Kidney (tissue), 14 donors: ENCODE measurements around the gene ZC3H11A. TPM values are rescaled to one million over a fixed set of nuclear protein-coding genes. Genes with fewer than 3 reads are reported as not detected.
A peak's percentile ranks its signal among the peaks of the same experiment; 100 is the strongest.

Experiments
- DNase-seq, 5 donors: peaks; one replicate each; pipeline ENCODE4 v3.0.0-alpha.2; 2013 to 2020
- FAIRE-seq: peaks from 2 replicates; lab custom pipeline; 2012; peaks lifted over from hg19 to GRCh38; lab: Jason Lieb, UNC
- H3K27ac ChIP-seq, 2 donors: one replicate each; pipeline ENCODE4 v1.7.0; 2013; ENCODE audit warnings: low read depth in 2 of 2, low read length in 2 of 2, inconsistent platforms in 1 of 2
- H3K27me3 ChIP-seq: one replicate; pipeline ENCODE4 v1.7.1; 2013; ENCODE audit warnings: low read length, inconsistent platforms; ENCODE audit not compliant: control insufficient read depth, insufficient read depth
- H3K36me3 ChIP-seq, 3 donors: one replicate each; pipeline versions ENCODE4 v1.7.0 to v1.7.1; 2013; ENCODE audit warnings: low read length in 3 of 3, control low read depth in 1 of 3, inconsistent platforms in 1 of 3; ENCODE audit not compliant: insufficient read depth in 3 of 3, control insufficient read depth in 2 of 3
- H3K4me1 ChIP-seq, 3 donors: one replicate each; pipeline versions ENCODE4 v1.7.0 to v1.7.1; 2013; ENCODE audit warnings: low read length in 3 of 3, inconsistent platforms in 1 of 3, low read depth in 1 of 3; ENCODE audit not compliant: control insufficient read depth in 2 of 3, insufficient read depth in 2 of 3
- H3K4me3 ChIP-seq, 3 donors: one replicate each; pipeline versions ENCODE4 v1.7.0 to v1.8.1; 2013; ENCODE audit warnings: low read length in 3 of 3, control low read depth in 1 of 3, inconsistent platforms in 1 of 3
- H3K9ac ChIP-seq, 3 donors: one replicate each; pipeline versions ENCODE4 v1.7.0 to v1.7.1; 2013; ENCODE audit warnings: low read length in 3 of 3, control low read depth in 1 of 3, inconsistent platforms in 1 of 3
- H3K9me3 ChIP-seq, 3 donors: one replicate each; pipeline versions ENCODE4 v1.7.0 to v1.7.1; 2013; ENCODE audit warnings: low read length in 3 of 3, control low read depth in 1 of 3, inconsistent platforms in 1 of 3; ENCODE audit not compliant: control insufficient read depth in 2 of 3, insufficient read depth in 1 of 3
- CTCF ChIP-seq: IDR thresholded peaks from 3 replicates; pipeline ENCODE4 v1.5.1; 2012; ENCODE audit warnings: mild to moderate bottlenecking, moderate library complexity, borderline replicate concordance; ENCODE audit not compliant: insufficient read depth; ENCODE audit errors: extremely low read depth
- intact Hi-C: fragments of 100-400 bp; cut with DNase I; formaldehyde crosslinking; loops from one replicate; pipeline ENCODE4 v1.11.1; 2022
- polyA plus RNA-seq: library from polyadenylated mRNA; stranded (reverse); fragments of 350-450 nt; fragmentation: Illumina TruSeq; extraction: RNeasy Lipid Tissue Mini Kit (QIAGEN cat#74804); gene quantifications from one replicate; pipeline ENCODE4 v1.2.3, GENCODE V29; 2014; ENCODE audit warnings: low read depth, low replicate concordance; ENCODE audit not compliant: insufficient read depth
- total RNA-seq: library from RNA; stranded (reverse); fragmentation: NEBNext Ultra II Directional; extraction: Animal tissue kit (Norgen Biotek cat#: 25700); gene quantifications from one replicate; pipeline ENCODE4 v1.2.1, GENCODE V29; 2021
- donor health status: control.
- donor health status: control.
- donor health status: control.
- donor health status: control.
- donor health status: control.
- donor health status: DM: yes; HTN: yes; CAD: no.
- donor health status: Normal renal cell carcinoma (clear cell type).

The ZC3H11A gene
- total and polyA plus RNA-seq, 2 donors from 2014 or later: 38.6 to 63.4 TPM

GRCh38 chr1:203799971-203800370 lies 4.5 kb downstream of the ZC3H11A start:
- Histone ChIP-seq H3K4me1 (peaks cover 3 to 18% (median 14%) of the 10 kb centered on the region in 3 donors), H3K36me3 (peaks cover 0 to 10% (median 7%) of the 10 kb centered on the region in 3 donors), H3K9ac (peak overlapping the region in 1 of 3 donors; percentile 27), H3K4me3 (no peak overlapping the region), H3K9me3 (no peaks in the 10 kb centered on the region), H3K27me3 (no peaks in the 10 kb centered on the region), H3K27ac (no peak overlapping the region)
- DNase-seq (no peak), FAIRE-seq (no peak)
- intact Hi-C loops: no loop called here
- TF ChIP-seq CTCF: no peak

GRCh38 chr1:203805689-203806088 lies 10.3 kb downstream of the ZC3H11A start:
- no peak for TF ChIP-seq CTCF
- H3K4me1 ChIP-seq: peaks cover 0 to 3% (median 0%) of the 10 kb centered on the region in 3 donors
- no peaks in the 10 kb centered on the region for H3K9me3 ChIP-seq
- no peaks in the 10 kb centered on the region for H3K27me3 ChIP-seq
- no peak overlapping the region for H3K4me3 ChIP-seq
- DNase-seq: no peak
- peaks cover 0 to 18% (median 6%) of the 10 kb centered on the region in 3 donors for H3K36me3 ChIP-seq
- intact Hi-C loops: no loop called here
- no peak overlapping the region for H3K9ac ChIP-seq
- FAIRE-seq: no peak
- no peak overlapping the region for H3K27ac ChIP-seq

GRCh38 chr1:203807196-203807595 lies 11.8 kb downstream of the ZC3H11A start:
- H3K27me3 ChIP-seq: no peaks in the 10 kb centered on the region

More at GRCh38 chr1:203807196-203807595, 11.8 kb downstream of the ZC3H11A start:
- Histone ChIP-seq H3K4me1 (no peaks in the 10 kb centered on the region), H3K9ac (no peak overlapping the region), H3K36me3 (peaks cover 2 to 18% (median 6%) of the 10 kb centered on the region in 3 donors), H3K4me3 (no peak overlapping the region), H3K27ac (no peak overlapping the region), H3K9me3 (no peaks in the 10 kb centered on the region)
- no peak for TF ChIP-seq CTCF
- intact Hi-C loops: no loop called here
- peak in 1 of 5 donors; percentile 18 for DNase-seq
- FAIRE-seq: no peak
